B cell (primary cell): Measurements from ENCODE around the gene TAF4. TPM values are rescaled to one million over a fixed set of nuclear protein-coding genes. Genes with fewer than 3 reads are reported as not detected.

ENCODE experiments used
- ATAC-seq: fragments of 200-7000 bp; cut with Tn5 transposase; one replicate; pipeline ENCODE4 v1.10.0; 2021; ENCODE audit warnings: low read depth, mild to moderate bottlenecking, moderate number of reproducible peaks, moderate library complexity
- CTCF ChIA-PET: fragments of 350-600 bp; sonication (Branson Sonifier 250); formaldehyde crosslinking; loops from one replicate; lab custom pipeline; 2021; ENCODE audit warnings: antibody characterized with exemption, inconsistent platforms; lab: Charles Lee
- POLR2A ChIA-PET: fragments of 350-600 bp; sonication (Branson Sonifier 250); formaldehyde crosslinking; loops from one replicate; lab custom pipeline; 2021; ENCODE audit warnings: antibody characterized with exemption; lab: Charles Lee
- DNase-seq: peaks from one replicate; pipeline ENCODE4 v3.0.0; 2013
- H2AFZ ChIP-seq: 2 replicates; pipeline ENCODE4 v1.6.1; 2012; ENCODE audit warnings: mild to moderate bottlenecking, low read depth, low read length; ENCODE audit not compliant: insufficient read depth, poor library complexity, severe bottlenecking
- H3K27ac ChIP-seq, 2 donors: 1 replicate in 1 of 2; 2 replicates in 1 of 2; pipeline ENCODE4 v1.5.1; 2012 to 2013; ENCODE audit warnings: low read length in 2 of 2, mild to moderate bottlenecking in 2 of 2, moderate library complexity in 1 of 2
- H3K27me3 ChIP-seq, 4 experiments: fragments of 200-600 bp in 1 of 4; sonication (generic) in 1 of 4; replicated peaks in 1 of 4; 1 replicate in 2 of 4; 2 replicates in 2 of 4; pipeline versions ENCODE4 v1.6.1 to v1.7.0; 2013 to 2016; ENCODE audit warnings: low read length in 3 of 4, mild to moderate bottlenecking in 2 of 4, mixed read lengths in 1 of 4, moderate library complexity in 1 of 4; ENCODE audit not compliant: insufficient read depth in 4 of 4, control insufficient read depth in 3 of 4; ENCODE audit errors: control extremely low read depth in 1 of 4
- H3K36me3 ChIP-seq, 2 experiments: replicated peaks in 1 of 2; 1 replicate in 1 of 2; 2 replicates in 1 of 2; pipeline versions ENCODE4 v1.6.1 to v1.7.1; 2013; ENCODE audit warnings: low read length in 1 of 2; ENCODE audit not compliant: insufficient read depth in 2 of 2, control insufficient read depth in 1 of 2; ENCODE audit errors: control extremely low read depth in 1 of 2, extremely low read depth in 1 of 2
- H3K4me1 ChIP-seq, 2 donors: fragments of 200-600 bp in 1 of 2; sonication (generic) in 1 of 2; 1 replicate in 1 of 2; 2 replicates in 1 of 2; pipeline versions ENCODE4 v1.5.1 to v1.6.1; 2013 to 2017; ENCODE audit warnings: low read length in 2 of 2; ENCODE audit not compliant: control insufficient read depth in 2 of 2, insufficient read depth in 2 of 2
- H3K4me2 ChIP-seq: replicated peaks from 2 replicates; pipeline ENCODE3; 2012; ENCODE audit warnings: mild to moderate bottlenecking, low read depth, low read length; ENCODE audit not compliant: poor library complexity, severe bottlenecking
- H3K4me3 ChIP-seq, 5 experiments: fragments of 200-600 bp in 1 of 5; sonication (generic) in 1 of 5; 1 replicate in 3 of 5; 2 replicates in 2 of 5; pipeline versions ENCODE4 v1.5.1 to v1.7.0; 2011 to 2016; ENCODE audit warnings: low read length in 4 of 5, mild to moderate bottlenecking in 4 of 5, low read depth in 2 of 5, control low read depth in 1 of 5, moderate library complexity in 1 of 5; ENCODE audit not compliant: insufficient read depth in 1 of 5; ENCODE audit errors: control extremely low read depth in 1 of 5, extremely low read depth in 1 of 5
- H3K79me2 ChIP-seq: fragments of 200-600 bp; sonication (generic); one replicate; pipeline ENCODE4 v1.6.0; 2016; ENCODE audit warnings: low read length; ENCODE audit not compliant: control insufficient read depth, insufficient read depth
- H3K9ac ChIP-seq: fragments of 200-600 bp; sonication (generic); 2 replicates; pipeline ENCODE4 v1.6.1; 2017; ENCODE audit warnings: mild to moderate bottlenecking, low read length, moderate library complexity
- H3K9me3 ChIP-seq, 3 donors: one replicate each; pipeline versions ENCODE4 v1.6.1 to v1.7.1; 2013; ENCODE audit warnings: low read length in 2 of 3; ENCODE audit not compliant: control insufficient read depth in 2 of 3, insufficient read depth in 1 of 3; ENCODE audit errors: control extremely low read depth in 1 of 3
- H4K20me1 ChIP-seq: 2 replicates; pipeline ENCODE4 v1.6.0; 2012; ENCODE audit warnings: mild to moderate bottlenecking, low read length; ENCODE audit not compliant: insufficient read depth, control insufficient read depth, poor library complexity, severe bottlenecking
- H3K27ac Mint-ChIP-seq: one replicate; pipeline ENCODE4 v1.8.0; 2021; ENCODE audit warnings: mixed read lengths
- H3K27me3 Mint-ChIP-seq: one replicate; pipeline ENCODE4 v1.8.0; 2021; ENCODE audit warnings: mixed read lengths
- H3K4me1 Mint-ChIP-seq: one replicate; pipeline ENCODE4 v1.8.0; 2021; ENCODE audit warnings: mixed read lengths
- H3K4me3 Mint-ChIP-seq: one replicate; pipeline ENCODE4 v1.8.0; 2021; ENCODE audit warnings: mixed read lengths
- H3K9me3 Mint-ChIP-seq: one replicate; pipeline ENCODE4 v1.8.0; 2022; ENCODE audit warnings: mixed read lengths; ENCODE audit not compliant: insufficient read depth
- CTCF ChIP-seq: fragments of 200-600 bp; IDR thresholded peaks from one replicate; pipeline ENCODE4 v1.8.0; 2022; ENCODE audit warnings: antibody characterized with exemption, mild to moderate bottlenecking
- EZH2 ChIP-seq: IDR thresholded peaks from 2 replicates; pipeline ENCODE4 v1.6.1; 2012; ENCODE audit warnings: borderline replicate concordance, low read depth, mild to moderate bottlenecking, moderate library complexity, low read length; ENCODE audit not compliant: insufficient read depth, poor library complexity, severe bottlenecking
- whole genome bisulfite sequencing: methylation state at CpG from one replicate; pipeline ENCODE4 v1.1.5; 2013; ENCODE audit warnings: missing lambda C conversion rate; ENCODE audit not compliant: insufficient coverage; 5-methylcytosine and 5-hydroxymethylcytosine counted together
- intact Hi-C: fragments of 100-400 bp; cut with micrococcal nuclease; formaldehyde crosslinking; loops from one replicate; pipeline ENCODE4 v1.10.0; 2022
- polyA plus RNA-seq: library from polyadenylated mRNA; depleted of rRNA; stranded (reverse); fragments of >200 nt; gene quantifications from 2 replicates; pipeline ENCODE4 v1.2.3, GENCODE V29; 2012
- total RNA-seq, 2 donors: library from RNA; stranded (reverse); fragments of 120-200 nt in 1 of 2; gene quantifications; 1 replicate in 1 of 2; 2 replicates in 1 of 2; pipeline versions ENCODE4 v1.2.3 to v1.2.4, GENCODE V29; 2013 to 2022

The TAF4 gene
- total and polyA plus RNA-seq, 2 donors (not counting 1 experiment from before 2014, with no cell fraction given), result 13.9 to 39.5 TPM

- 98% methylated on average over 63 of the region's 65 CpGs for WGBS
- no peaks in the 10 kb centered on the region for H3K9me3 Mint-ChIP-seq
Observed at GRCh38 chr20:61979701-61980635, 85.7 kb downstream of the TAF4 start.

More at GRCh38 chr20:61979701-61980635, 85.7 kb downstream of the TAF4 start:
- Histone ChIP-seq H3K4me3 (no peak overlapping the region), H3K9me3 (peaks cover 0 to 10% (median 0%) of the 10 kb centered on the region in 3 donors), H3K27me3 (no peaks in the 10 kb centered on the region), H2AFZ (no peak overlapping the region), H4K20me1 (peaks cover 22% of the 10 kb centered on the region), H3K79me2 (peaks cover 31% of the 10 kb centered on the region), H3K9ac (no peak overlapping the region), H3K36me3 (peaks cover 1 to 37% of the 10 kb centered on the region in 2 experiments), H3K27ac (no peak overlapping the region), H3K4me1 (peaks cover 0 to 6% of the 10 kb centered on the region in 2 donors), H3K4me2 (no peak overlapping the region)
- DNase-seq (no peak), ATAC-seq (no peak)
- ChIA-PET CTCF (no interaction called here), POLR2A (no interaction called here)
- intact Hi-C loops, result no loop called here
- Mint-ChIP-seq H3K27ac (no peak overlapping the region), H3K4me3 (no peak overlapping the region), H3K27me3 (no peaks in the 10 kb centered on the region), H3K4me1 (peaks cover 14% of the 10 kb centered on the region)
- TF ChIP-seq CTCF (no peak), EZH2 (no peak)
